Upper lobe of left lung (tissue), 6 donors: ENCODE data around the gene COMTD1. TPM values are rescaled to one million over a fixed set of nuclear protein-coding genes. Genes with fewer than 3 reads are reported as not detected.

ENCODE experiments used
- ATAC-seq, 2 donors: fragments of 200-7000 bp; cut with Tn5 transposase; one replicate each; pipeline ENCODE4 v1.9.1; 2022; ENCODE audit warnings: mild to moderate bottlenecking in 2 of 2, moderate library complexity in 2 of 2; ENCODE audit not compliant: low FRiP score in 2 of 2
- DNase-seq, 2 donors: peaks; one replicate each; pipeline ENCODE4 v3.0.0-alpha.2; 2019 to 2020
- H3K27ac ChIP-seq, 4 donors: fragments of 200-600 bp; sonication (generic); one replicate each; pipeline ENCODE4 v1.5.1; 2016 to 2019
- H3K27me3 ChIP-seq, 4 donors: fragments of 200-600 bp; sonication (generic); one replicate each; pipeline ENCODE4 v1.5.1; 2017 to 2019
- H3K36me3 ChIP-seq, 4 donors: fragments of 200-600 bp; sonication (generic); one replicate each; pipeline ENCODE4 v1.5.1; 2016 to 2019
- H3K4me1 ChIP-seq, 4 donors: fragments of 200-600 bp; sonication (generic); one replicate each; pipeline ENCODE4 v1.5.1; 2018 to 2019
- H3K4me3 ChIP-seq, 4 donors: fragments of 200-600 bp; sonication (generic); one replicate each; pipeline ENCODE4 v1.5.1; 2017 to 2019; ENCODE audit warnings: mild to moderate bottlenecking in 2 of 4, moderate library complexity in 1 of 4
- H3K9me3 ChIP-seq, 4 donors: fragments of 200-600 bp; sonication (generic); one replicate each; pipeline ENCODE4 v1.5.1; 2018 to 2019
- CTCF ChIP-seq, 6 experiments: fragments of 450-650 bp in 4 of 6; fragments of 200-600 bp in 2 of 6; sonication (generic) in 2 of 6; IDR thresholded peaks; one replicate each; pipeline ENCODE4 v1.5.1; 2016 to 2019; ENCODE audit warnings: antibody characterized with exemption in 6 of 6
- EP300 ChIP-seq, 4 donors: sonication (generic); formaldehyde crosslinking; IDR thresholded peaks; one replicate each; pipeline ENCODE4 v1.5.1; 2017; ENCODE audit warnings: antibody characterized with exemption in 4 of 4, control low read depth in 2 of 4
- POLR2A ChIP-seq, 4 donors: fragments of 450-650 bp; IDR thresholded peaks; one replicate each; pipeline ENCODE4 v1.5.1; 2016 to 2017; ENCODE audit warnings: antibody characterized with exemption in 4 of 4, mild to moderate bottlenecking in 2 of 4
- POLR2AphosphoS5 ChIP-seq, 2 donors: sonication (generic); formaldehyde crosslinking; IDR thresholded peaks; one replicate each; pipeline ENCODE4 v1.5.1; 2017; ENCODE audit warnings: antibody characterized with exemption in 2 of 2
- WGBS, 2 donors: methylation state at CpG; one replicate each; pipeline ENCODE4 v1.1.5; 2017 to 2018; 5-methylcytosine and 5-hydroxymethylcytosine counted together
- total RNA-seq, 6 donors: library from RNA; depleted of rRNA in 4 of 6; stranded (reverse); fragments of >200 nt in 4 of 6; gene quantifications; one replicate each; pipeline versions ENCODE4 v1.1.0 to v1.2.1, GENCODE V29; 2016 to 2021
- donor health status: DM: no; HTN: no; CAD: no; lungs with moderate emphysema.
- donor health status: DM: no; HTN: yes; CAD: no; lungs with severe emphysema.

The COMTD1 gene
- total RNA-seq, 6 donors from 2014 or later = 28.0 to 56.6 (median 35.6) TPM

- Histone ChIP-seq H3K27me3 (no peaks in the 10 kb centered on the region), H3K4me1 (peaks cover 0 to 13% (median 3%) of the 10 kb centered on the region in 4 donors), H3K9me3 (peaks cover 0 to 6% (median under 1%) of the 10 kb centered on the region in 4 donors), H3K27ac (no peak overlapping the region), H3K36me3 (no peaks in the 10 kb centered on the region), H3K4me3 (no peak overlapping the region)
- DNase-seq (peak in 1 of 2 donors; percentile 30), ATAC-seq (no peak)
- TF ChIP-seq EP300 (IDR thresholded peaks at IDR 0.05) = no peak
- TF ChIP-seq POLR2A (IDR thresholded peaks at IDR 0.05) = no peak
- TF ChIP-seq CTCF (IDR thresholded peaks at IDR 0.05) = no peak
- TF ChIP-seq POLR2AphosphoS5 (IDR thresholded peaks at IDR 0.05) = no peak
- 88 to 91% methylated on average over 5 of the region's 5 CpGs for WGBS, 2 donors
Observed at GRCh38 chr10:75247797-75248196, 12.0 kb upstream of the COMTD1 start.

- H3K36me3 ChIP-seq = no peaks in the 10 kb centered on the region
- H3K4me3 ChIP-seq = no peak overlapping the region
- H3K9me3 ChIP-seq = no peaks in the 10 kb centered on the region
- 89 to 96% methylated on average over 6 of the region's 6 CpGs for WGBS, 2 donors
- H3K4me1 ChIP-seq = peaks cover 0 to 13% (median 3%) of the 10 kb centered on the region in 4 donors
- no peak for DNase-seq
- TF ChIP-seq EP300 (IDR thresholded peaks at IDR 0.05) (no peak), POLR2AphosphoS5 (IDR thresholded peaks at IDR 0.05) (no peak), POLR2A (IDR thresholded peaks at IDR 0.05) (no peak), CTCF (IDR thresholded peaks at IDR 0.05) (no peak)
- H3K27ac ChIP-seq = no peak overlapping the region
- H3K27me3 ChIP-seq = no peaks in the 10 kb centered on the region
- no peak for ATAC-seq
Observed at GRCh38 chr10:75246506-75246905, 10.7 kb upstream of the COMTD1 start.

GRCh38 chr10:75245354-75246250, 9.8 kb upstream of the COMTD1 start:
- H3K9me3 ChIP-seq = no peaks in the 10 kb centered on the region
- peak; percentile 41 to 72 for DNase-seq
- H3K27ac ChIP-seq = no peak overlapping the region
- WGBS, 2 donors = 71 to 72% methylated on average over 4 to 10 of the region's 10 CpGs
- ATAC-seq = no peak
- H3K27me3 ChIP-seq = no peaks in the 10 kb centered on the region
- no peak overlapping the region for H3K4me3 ChIP-seq
- H3K36me3 ChIP-seq = no peaks in the 10 kb centered on the region
- TF ChIP-seq EP300 (IDR thresholded peaks at IDR 0.05) = no peak
- no peak for TF ChIP-seq CTCF (IDR thresholded peaks at IDR 0.05)
- TF ChIP-seq POLR2AphosphoS5 (IDR thresholded peaks at IDR 0.05) = no peak
- TF ChIP-seq POLR2A (IDR thresholded peaks at IDR 0.05) = no peak
- H3K4me1 ChIP-seq = peaks cover 0 to 13% (median 3%) of the 10 kb centered on the region in 4 donors

- H3K4me3 ChIP-seq = no peak overlapping the region
- ATAC-seq = no peak
- WGBS, 2 donors = 20 to 74% methylated on average over 1 to 8 of the region's 8 CpGs
- no peaks in the 10 kb centered on the region for H3K36me3 ChIP-seq
- DNase-seq = peak in 1 of 2 donors; percentile 45
- no peaks in the 10 kb centered on the region for H3K27me3 ChIP-seq
- no peak overlapping the region for H3K27ac ChIP-seq
- no peak for TF ChIP-seq EP300 (IDR thresholded peaks at IDR 0.05)
- TF ChIP-seq CTCF (IDR thresholded peaks at IDR 0.05) = no peak
- TF ChIP-seq POLR2A (IDR thresholded peaks at IDR 0.05) = no peak
- TF ChIP-seq POLR2AphosphoS5 (IDR thresholded peaks at IDR 0.05) = no peak
- H3K9me3 ChIP-seq = no peaks in the 10 kb centered on the region
- peaks cover 0 to 13% (median 3%) of the 10 kb centered on the region in 4 donors for H3K4me1 ChIP-seq
Observed at GRCh38 chr10:75244487-75245353, 9.0 kb upstream of the COMTD1 start.
